Upper lobe of left lung (tissue), 6 donors: Measurements from ENCODE around the gene CSNK1D. TPM values are rescaled to one million over a fixed set of nuclear protein-coding genes. Genes with fewer than 3 reads are reported as not detected.

Source experiments
- ATAC-seq, 2 donors: fragments of 200-7000 bp; cut with Tn5 transposase; one replicate each; pipeline ENCODE4 v1.9.1; 2022; ENCODE audit warnings: mild to moderate bottlenecking in 2 of 2, moderate library complexity in 2 of 2; ENCODE audit not compliant: low FRiP score in 2 of 2
- DNase-seq, 2 donors: peaks; one replicate each; pipeline ENCODE4 v3.0.0-alpha.2; 2019 to 2020
- H3K27ac ChIP-seq, 4 donors: fragments of 200-600 bp; sonication (generic); one replicate each; pipeline ENCODE4 v1.5.1; 2016 to 2019
- H3K27me3 ChIP-seq, 4 donors: fragments of 200-600 bp; sonication (generic); one replicate each; pipeline ENCODE4 v1.5.1; 2017 to 2019
- H3K36me3 ChIP-seq, 4 donors: fragments of 200-600 bp; sonication (generic); one replicate each; pipeline ENCODE4 v1.5.1; 2016 to 2019
- H3K4me1 ChIP-seq, 4 donors: fragments of 200-600 bp; sonication (generic); one replicate each; pipeline ENCODE4 v1.5.1; 2018 to 2019
- H3K4me3 ChIP-seq, 4 donors: fragments of 200-600 bp; sonication (generic); one replicate each; pipeline ENCODE4 v1.5.1; 2017 to 2019; ENCODE audit warnings: mild to moderate bottlenecking in 2 of 4, moderate library complexity in 1 of 4
- H3K9me3 ChIP-seq, 4 donors: fragments of 200-600 bp; sonication (generic); one replicate each; pipeline ENCODE4 v1.5.1; 2018 to 2019
- CTCF ChIP-seq, 6 experiments: fragments of 450-650 bp in 4 of 6; fragments of 200-600 bp in 2 of 6; sonication (generic) in 2 of 6; IDR thresholded peaks; one replicate each; pipeline ENCODE4 v1.5.1; 2016 to 2019; ENCODE audit warnings: antibody characterized with exemption in 6 of 6
- EP300 ChIP-seq, 4 donors: sonication (generic); formaldehyde crosslinking; IDR thresholded peaks; one replicate each; pipeline ENCODE4 v1.5.1; 2017; ENCODE audit warnings: antibody characterized with exemption in 4 of 4, control low read depth in 2 of 4
- POLR2A ChIP-seq, 4 donors: fragments of 450-650 bp; IDR thresholded peaks; one replicate each; pipeline ENCODE4 v1.5.1; 2016 to 2017; ENCODE audit warnings: antibody characterized with exemption in 4 of 4, mild to moderate bottlenecking in 2 of 4
- POLR2AphosphoS5 ChIP-seq, 2 donors: sonication (generic); formaldehyde crosslinking; IDR thresholded peaks; one replicate each; pipeline ENCODE4 v1.5.1; 2017; ENCODE audit warnings: antibody characterized with exemption in 2 of 2
- WGBS, 2 donors: methylation state at CpG; one replicate each; pipeline ENCODE4 v1.1.5; 2017 to 2018; 5-methylcytosine and 5-hydroxymethylcytosine counted together
- total RNA-seq, 6 donors: library from RNA; depleted of rRNA in 4 of 6; stranded (reverse); fragments of >200 nt in 4 of 6; gene quantifications; one replicate each; pipeline versions ENCODE4 v1.1.0 to v1.2.1, GENCODE V29; 2016 to 2021
- donor health status: DM: no; HTN: no; CAD: no; lungs with moderate emphysema.
- donor health status: DM: no; HTN: yes; CAD: no; lungs with severe emphysema.

Gene CSNK1D
- total RNA-seq, 6 donors from 2014 or later, result 80.6 to 228 (median 152) TPM

- H3K4me1 ChIP-seq, result peaks cover 38 to 48% (median 39%) of the 10 kb centered on the region in 4 donors
- peak; percentile 56 to 86 for DNase-seq
- ATAC-seq, result peak in 1 of 2 donors; percentile 15
These were observed 56.4 kb downstream of the CSNK1D start for GRCh38 chr17:82217120-82217529.

GRCh38 chr17:82216301-82217119 lies 57.0 kb downstream of the CSNK1D start:
- H3K27me3 ChIP-seq, result no peaks in the 10 kb centered on the region
- peak overlapping the region in 1 of 4 donors; percentile 15 for H3K4me3 ChIP-seq
- TF ChIP-seq POLR2AphosphoS5 (IDR thresholded peaks at IDR 0.05) (peak; percentile 29 to 49), POLR2A (IDR thresholded peaks at IDR 0.05) (peak in 1 of 4 donors; percentile 67), CTCF (IDR thresholded peaks at IDR 0.05) (no peak), EP300 (IDR thresholded peaks at IDR 0.05) (no peak)
- peak; percentile 80 to 88 for ATAC-seq
- H3K4me1 ChIP-seq, result peaks cover 44 to 54% (median 45%) of the 10 kb centered on the region in 4 donors
- no peaks in the 10 kb centered on the region for H3K36me3 ChIP-seq
- peak overlapping the region; percentile 91 to 97 (median 92) for H3K27ac ChIP-seq
- WGBS, 2 donors, result 29 to 40% methylated on average over 3 to 17 of the region's 17 CpGs
- peak; percentile 89 to 92 for DNase-seq
- no peaks in the 10 kb centered on the region for H3K9me3 ChIP-seq

More at GRCh38 chr17:82217120-82217529, 56.4 kb downstream of the CSNK1D start:
- H3K27ac ChIP-seq, result peak overlapping the region; percentile 91 to 97 (median 92)
- H3K4me3 ChIP-seq, result peak overlapping the region in 1 of 4 donors; percentile 15
- no peaks in the 10 kb centered on the region for H3K9me3 ChIP-seq
- H3K36me3 ChIP-seq, result no peaks in the 10 kb centered on the region
- TF ChIP-seq POLR2A (IDR thresholded peaks at IDR 0.05) (no peak), CTCF (IDR thresholded peaks at IDR 0.05) (no peak), EP300 (IDR thresholded peaks at IDR 0.05) (no peak), POLR2AphosphoS5 (IDR thresholded peaks at IDR 0.05) (no peak)
- H3K27me3 ChIP-seq, result no peaks in the 10 kb centered on the region
- 69% methylated on average over 12 of the region's 12 CpGs; no CpG with 5 or more reads in 1 of the 2 donors for WGBS, 2 donors

- Histone ChIP-seq H3K4me1 (peaks cover 44 to 59% (median 48%) of the 10 kb centered on the region in 4 donors), H3K27ac (peak overlapping the region; percentile 91 to 97 (median 92)), H3K27me3 (no peaks in the 10 kb centered on the region), H3K36me3 (no peaks in the 10 kb centered on the region), H3K9me3 (no peaks in the 10 kb centered on the region), H3K4me3 (no peak overlapping the region)
- ATAC-seq, result no peak
- TF ChIP-seq CTCF (IDR thresholded peaks at IDR 0.05), result no peak
- TF ChIP-seq POLR2A (IDR thresholded peaks at IDR 0.05), result no peak
- no peak for TF ChIP-seq EP300 (IDR thresholded peaks at IDR 0.05)
- TF ChIP-seq POLR2AphosphoS5 (IDR thresholded peaks at IDR 0.05), result no peak
- WGBS, 2 donors, result 91 to 92% methylated on average over 12 of the region's 12 CpGs
- no peak for DNase-seq
These were observed 57.6 kb downstream of the CSNK1D start for GRCh38 chr17:82215972-82216300.

- TF ChIP-seq POLR2AphosphoS5 (IDR thresholded peaks at IDR 0.05) (no peak), POLR2A (IDR thresholded peaks at IDR 0.05) (peak in 1 of 4 donors; percentile 46), EP300 (IDR thresholded peaks at IDR 0.05) (no peak), CTCF (IDR thresholded peaks at IDR 0.05) (no peak)
- Histone ChIP-seq H3K27ac (peak overlapping the region; percentile 91 to 97 (median 92)), H3K4me1 (peaks cover 44 to 60% (median 48%) of the 10 kb centered on the region in 4 donors)
These were observed 58.2 kb downstream of the CSNK1D start for GRCh38 chr17:82215095-82215971.

More at GRCh38 chr17:82215095-82215971, 58.2 kb downstream of the CSNK1D start:
- ATAC-seq, result peak in 1 of 2 donors; percentile 21
- no peaks in the 10 kb centered on the region for H3K27me3 ChIP-seq
- no peaks in the 10 kb centered on the region for H3K9me3 ChIP-seq
- DNase-seq, result peak; percentile 43 to 52
- WGBS, 2 donors, result 62 to 72% methylated on average over 10 to 23 of the region's 25 CpGs
- no peaks in the 10 kb centered on the region for H3K36me3 ChIP-seq
- no peak overlapping the region for H3K4me3 ChIP-seq
